ENCODE measurements around the gene TDRD5.

TDRD5 gene

GRCh38 chr1:179714159-179714558 lies 122.5 kb downstream of the TDRD5 start:
- DNase-seq (ENCODE audit: low read depth in 2 of 2): no peak
- H3K4me3 ChIP-seq (replicated peaks in 1 of 2; ENCODE audit: low read depth in 2 of 2, low read length in 2 of 2): no peak overlapping the region
- TF ChIP-seq CTCF (IDR thresholded peaks at IDR 0.05; ENCODE audit: low read depth, low read length): no peak

GRCh38 chr1:179714623-179715022 lies 123.0 kb downstream of the TDRD5 start:
- no peak overlapping the region for H3K4me3 ChIP-seq (replicated peaks in 1 of 2; ENCODE audit: low read depth in 2 of 2, low read length in 2 of 2)
- no peak for DNase-seq (ENCODE audit: low read depth in 2 of 2)
- no peak for TF ChIP-seq CTCF (IDR thresholded peaks at IDR 0.05; ENCODE audit: low read depth, low read length)

- no peak for DNase-seq (ENCODE audit: low read depth in 2 of 2)
- H3K4me3 ChIP-seq (replicated peaks in 1 of 2; ENCODE audit: low read depth in 2 of 2, low read length in 2 of 2): no peak overlapping the region
- no peak for TF ChIP-seq CTCF (IDR thresholded peaks at IDR 0.05; ENCODE audit: low read depth, low read length)
These were observed 127.6 kb downstream of the TDRD5 start for GRCh38 chr1:179719272-179719671.

- TF ChIP-seq CTCF (IDR thresholded peaks at IDR 0.05; ENCODE audit: low read depth, low read length): no peak
- no peak overlapping the region for H3K4me3 ChIP-seq (replicated peaks in 1 of 2; ENCODE audit: low read depth in 2 of 2, low read length in 2 of 2)
- no peak for DNase-seq (ENCODE audit: low read depth in 2 of 2)
These were observed 136.6 kb downstream of the TDRD5 start for GRCh38 chr1:179728271-179728670.

GRCh38 chr1:179729881-179730280 lies 138.2 kb downstream of the TDRD5 start:
- TF ChIP-seq CTCF (IDR thresholded peaks at IDR 0.05; ENCODE audit: low read depth, low read length): no peak
- DNase-seq (ENCODE audit: low read depth in 2 of 2): no peak
- no peak overlapping the region for H3K4me3 ChIP-seq (replicated peaks in 1 of 2; ENCODE audit: low read depth in 2 of 2, low read length in 2 of 2)

- H3K4me3 ChIP-seq (replicated peaks in 1 of 2; ENCODE audit: low read depth in 2 of 2, low read length in 2 of 2): no peak overlapping the region
- no peak for DNase-seq (ENCODE audit: low read depth in 2 of 2)
- no peak for TF ChIP-seq CTCF (IDR thresholded peaks at IDR 0.05; ENCODE audit: low read depth, low read length)
These were observed 140.0 kb downstream of the TDRD5 start for GRCh38 chr1:179731643-179732042.

Measured in cardiac fibroblast (primary cell).